ENCODE data around the gene BMP6.
"Not testable (repeated sequence)": the region's sequence is repeated elsewhere in the genome, so short reads cannot be mapped to it uniquely, and the experiment has no call there.

Gene BMP6

GRCh38 chr6:7892367-7892766 is 166.5 kb downstream of the BMP6 start:
- H3K9me3 Mint-ChIP-seq; ATAC-seq (replicated peaks; ENCODE audit: extremely low read depth, poor library complexity, severe bottlenecking); H3K27ac Mint-ChIP-seq (ENCODE audit: low read depth); H3K4me1 Mint-ChIP-seq; H3K4me3 Mint-ChIP-seq; H3K36me3 Mint-ChIP-seq (ENCODE audit: insufficient read depth); DNase-seq (ENCODE audit: low spot score in 2 of 2); H3K27me3 Mint-ChIP-seq: not testable (repeated sequence)

- no peak for ATAC-seq (replicated peaks; ENCODE audit: extremely low read depth, poor library complexity, severe bottlenecking)
- Mint-ChIP-seq H3K36me3 (ENCODE audit: insufficient read depth) (peaks cover 11% of the 10 kb centered on the region), H3K9me3 (no peaks in the 10 kb centered on the region), H3K27ac (ENCODE audit: low read depth) (no peak overlapping the region), H3K27me3 (no peaks in the 10 kb centered on the region), H3K4me3 (no peak overlapping the region), H3K4me1 (no peaks in the 10 kb centered on the region)
- no peak for DNase-seq (ENCODE audit: low spot score in 2 of 2)
Observed at GRCh38 chr6:7893342-7893741, 167.4 kb downstream of the BMP6 start.

DNA sequence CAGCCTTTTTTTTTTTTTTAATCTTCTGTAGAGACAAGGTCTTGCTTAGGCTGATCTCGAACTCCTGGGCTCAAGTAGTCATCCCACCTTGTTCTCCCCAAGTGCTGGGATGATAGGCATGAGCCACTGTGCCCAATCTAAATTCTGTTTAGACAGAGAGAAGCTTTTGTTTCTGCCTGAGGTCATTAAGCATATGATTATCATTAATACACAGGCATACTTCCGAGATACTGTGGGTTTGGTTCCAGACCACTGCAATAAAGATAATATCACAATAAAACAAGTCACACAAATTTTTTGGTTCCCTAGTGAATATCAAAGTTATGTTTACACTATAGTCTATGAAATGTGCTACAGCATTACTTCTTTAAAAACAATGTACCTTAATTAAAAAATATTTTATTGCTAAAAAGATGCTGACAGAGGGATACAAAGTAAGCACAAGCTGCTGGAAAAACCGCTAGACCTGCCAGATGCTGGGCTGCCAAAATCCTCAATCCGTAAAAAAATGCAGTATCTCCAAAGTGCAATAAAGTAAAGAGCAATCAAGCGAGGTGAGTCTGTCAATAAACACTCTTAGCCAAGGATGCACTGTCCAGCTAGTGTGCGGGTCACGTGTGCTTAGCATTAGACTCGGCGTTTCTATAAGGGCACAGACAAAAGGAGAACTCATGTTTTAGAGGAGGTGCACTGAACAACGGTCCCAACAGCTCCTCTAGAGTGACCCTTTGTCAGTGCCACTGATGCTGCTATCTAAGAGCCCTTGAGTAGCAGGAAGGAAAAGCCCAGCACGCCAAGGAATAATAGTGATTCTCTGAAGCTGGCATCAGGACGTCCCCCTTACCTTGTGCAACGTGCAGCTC is 168.6 kb downstream of the BMP6 start:
- H3K4me3 Mint-ChIP-seq: no peak overlapping the region

GRCh38 chr6:7895125-7895423 is 169.2 kb downstream of the BMP6 start:
- peaks cover 13% of the 10 kb centered on the region for H3K36me3 Mint-ChIP-seq (ENCODE audit: insufficient read depth)
- H3K27me3 Mint-ChIP-seq: no peaks in the 10 kb centered on the region
- H3K9me3 Mint-ChIP-seq: no peaks in the 10 kb centered on the region

More for the DNA sequence above, 168.6 kb downstream of the BMP6 start:
- H3K4me1 Mint-ChIP-seq: no peaks in the 10 kb centered on the region
- no peaks in the 10 kb centered on the region for H3K9me3 Mint-ChIP-seq
- DNase-seq (ENCODE audit: low spot score in 2 of 2) (no peak), ATAC-seq (replicated peaks; ENCODE audit: extremely low read depth, poor library complexity, severe bottlenecking) (no peak)
- H3K27me3 Mint-ChIP-seq: no peaks in the 10 kb centered on the region
- H3K27ac Mint-ChIP-seq (ENCODE audit: low read depth): no peak overlapping the region
- peaks cover 13% of the 10 kb centered on the region for H3K36me3 Mint-ChIP-seq (ENCODE audit: insufficient read depth)

GRCh38 chr6:7896465-7896987 is 170.6 kb downstream of the BMP6 start:
- Mint-ChIP-seq H3K27ac (ENCODE audit: low read depth) (no peak overlapping the region), H3K4me1 (no peaks in the 10 kb centered on the region), H3K4me3 (no peak overlapping the region), H3K27me3 (no peaks in the 10 kb centered on the region), H3K9me3 (no peaks in the 10 kb centered on the region), H3K36me3 (ENCODE audit: insufficient read depth) (peaks cover 11% of the 10 kb centered on the region)
- DNase-seq (ENCODE audit: low spot score in 2 of 2): no peak
- no peak for ATAC-seq (replicated peaks; ENCODE audit: extremely low read depth, poor library complexity, severe bottlenecking)

More at GRCh38 chr6:7895125-7895423, 169.2 kb downstream of the BMP6 start:
- Mint-ChIP-seq H3K4me3 (no peak overlapping the region), H3K4me1 (no peaks in the 10 kb centered on the region), H3K27ac (ENCODE audit: low read depth) (no peak overlapping the region)
- ATAC-seq (replicated peaks; ENCODE audit: extremely low read depth, poor library complexity, severe bottlenecking): no peak
- no peak for DNase-seq (ENCODE audit: low spot score in 2 of 2)

- no peak overlapping the region for H3K27ac Mint-ChIP-seq (ENCODE audit: low read depth)
- H3K36me3 Mint-ChIP-seq (ENCODE audit: insufficient read depth): peaks cover 11% of the 10 kb centered on the region
- ATAC-seq (replicated peaks; ENCODE audit: extremely low read depth, poor library complexity, severe bottlenecking): no peak
Observed at GRCh38 chr6:7897461-7898192, 171.7 kb downstream of the BMP6 start.

GRCh38 chr6:7898193-7898586 is 172.3 kb downstream of the BMP6 start:
- not testable (repeated sequence) for DNase-seq (ENCODE audit: low spot score in 2 of 2); H3K27me3 Mint-ChIP-seq

More at GRCh38 chr6:7897461-7898192, 171.7 kb downstream of the BMP6 start:
- Mint-ChIP-seq H3K9me3 (no peaks in the 10 kb centered on the region), H3K27me3 (no peaks in the 10 kb centered on the region), H3K4me3 (no peak overlapping the region), H3K4me1 (no peaks in the 10 kb centered on the region)
- no peak for DNase-seq (ENCODE audit: low spot score in 2 of 2)

DNA sequence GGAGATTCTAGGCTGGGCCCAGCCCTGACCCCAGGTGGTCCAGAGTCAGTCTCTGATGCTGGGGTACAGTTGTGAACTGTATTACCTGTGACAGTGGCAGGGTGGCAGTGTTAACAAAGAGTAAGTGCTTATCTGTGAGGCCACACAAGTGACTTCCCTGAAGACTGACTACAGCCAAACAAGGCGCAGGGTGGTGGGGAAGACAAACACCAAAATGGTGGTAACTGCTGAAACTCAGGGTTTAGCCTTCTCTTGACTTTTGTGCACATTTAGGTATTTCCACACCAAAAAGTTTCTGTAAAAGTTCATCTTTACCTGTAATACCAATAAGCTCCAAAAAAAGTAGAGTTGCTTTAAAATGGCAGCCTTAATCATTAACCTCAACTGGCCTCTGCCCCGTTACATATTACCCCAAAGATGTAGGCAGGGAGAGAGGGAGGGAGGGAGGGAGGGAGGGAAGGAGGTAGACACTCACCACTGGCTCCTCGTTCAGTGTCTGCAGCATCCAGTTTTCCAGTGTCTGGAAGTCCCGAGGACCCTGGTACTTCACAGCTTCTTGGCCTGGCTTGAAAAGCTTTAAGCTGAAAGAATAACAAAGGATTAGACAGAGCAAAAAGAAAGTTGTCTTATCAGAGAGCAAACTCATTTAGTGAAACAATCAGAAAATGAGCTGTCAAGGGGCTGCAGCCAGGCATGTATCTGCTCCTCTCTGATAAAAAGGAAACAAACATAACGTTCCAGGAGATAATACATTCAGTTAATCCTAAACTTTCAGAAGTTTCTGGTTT is 173.4 kb downstream of the BMP6 start:
- Mint-ChIP-seq H3K27me3 (no peaks in the 10 kb centered on the region), H3K9me3 (no peaks in the 10 kb centered on the region), H3K27ac (ENCODE audit: low read depth) (no peak overlapping the region), H3K36me3 (ENCODE audit: insufficient read depth) (peaks cover 14% of the 10 kb centered on the region), H3K4me1 (no peaks in the 10 kb centered on the region), H3K4me3 (no peak overlapping the region)
- no peak for DNase-seq (ENCODE audit: low spot score in 2 of 2)
- ATAC-seq (replicated peaks; ENCODE audit: extremely low read depth, poor library complexity, severe bottlenecking): no peak

More at GRCh38 chr6:7898193-7898586, 172.3 kb downstream of the BMP6 start:
- not testable (repeated sequence) for H3K27ac Mint-ChIP-seq (ENCODE audit: low read depth); H3K9me3 Mint-ChIP-seq; ATAC-seq (replicated peaks; ENCODE audit: extremely low read depth, poor library complexity, severe bottlenecking); H3K4me1 Mint-ChIP-seq; H3K4me3 Mint-ChIP-seq
- H3K36me3 Mint-ChIP-seq (ENCODE audit: insufficient read depth): peaks cover 13% of the 10 kb centered on the region

GRCh38 chr6:7899889-7900213 is 174.0 kb downstream of the BMP6 start:
- no peak overlapping the region for H3K27ac Mint-ChIP-seq (ENCODE audit: low read depth)
- ATAC-seq (replicated peaks; ENCODE audit: extremely low read depth, poor library complexity, severe bottlenecking) (no peak), DNase-seq (ENCODE audit: low spot score in 2 of 2) (no peak)
- peaks cover 4% of the 10 kb centered on the region for H3K4me1 Mint-ChIP-seq
- H3K4me3 Mint-ChIP-seq: no peak overlapping the region
- H3K27me3 Mint-ChIP-seq: no peaks in the 10 kb centered on the region
- peaks cover 17% of the 10 kb centered on the region for H3K36me3 Mint-ChIP-seq (ENCODE audit: insufficient read depth)
- no peaks in the 10 kb centered on the region for H3K9me3 Mint-ChIP-seq

- no peak for DNase-seq (ENCODE audit: low spot score in 2 of 2)
- no peak for ATAC-seq (replicated peaks; ENCODE audit: extremely low read depth, poor library complexity, severe bottlenecking)
- Mint-ChIP-seq H3K4me1 (peaks cover 9% of the 10 kb centered on the region), H3K27me3 (no peaks in the 10 kb centered on the region), H3K4me3 (no peak overlapping the region), H3K27ac (ENCODE audit: low read depth) (no peak overlapping the region), H3K36me3 (ENCODE audit: insufficient read depth) (peaks cover 17% of the 10 kb centered on the region), H3K9me3 (no peaks in the 10 kb centered on the region)
Observed at GRCh38 chr6:7900621-7901020, 174.7 kb downstream of the BMP6 start.

DNA sequence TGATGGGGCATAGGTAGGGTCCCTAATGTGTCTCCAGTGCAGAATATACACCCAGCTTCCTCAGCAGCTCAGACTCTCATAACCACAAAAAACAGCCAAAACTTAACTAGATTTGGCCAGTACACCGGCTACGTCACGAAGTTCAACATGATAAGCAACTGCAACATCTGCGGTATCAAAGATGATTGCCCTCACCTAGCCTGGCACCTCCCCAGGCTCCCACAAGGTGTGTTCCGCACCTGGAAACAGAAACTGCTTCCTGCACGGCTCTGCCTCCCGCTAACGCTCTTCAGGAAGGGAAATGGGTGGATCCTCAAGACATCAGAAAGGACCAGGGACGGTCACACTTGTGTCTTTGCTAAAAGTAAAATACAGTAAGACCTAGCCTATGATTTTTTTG is 175.2 kb downstream of the BMP6 start:
- H3K27ac Mint-ChIP-seq (ENCODE audit: low read depth): no peak overlapping the region
- ATAC-seq (replicated peaks; ENCODE audit: extremely low read depth, poor library complexity, severe bottlenecking): no peak

GRCh38 chr6:7901780-7902179 is 175.9 kb downstream of the BMP6 start:
- H3K36me3 Mint-ChIP-seq (ENCODE audit: insufficient read depth): peaks cover 15% of the 10 kb centered on the region

More for the DNA sequence above, 175.2 kb downstream of the BMP6 start:
- no peak overlapping the region for H3K4me3 Mint-ChIP-seq
- H3K27me3 Mint-ChIP-seq: no peaks in the 10 kb centered on the region
- peaks cover 17% of the 10 kb centered on the region for H3K36me3 Mint-ChIP-seq (ENCODE audit: insufficient read depth)
- DNase-seq (ENCODE audit: low spot score in 2 of 2): no peak
- peaks cover 9% of the 10 kb centered on the region for H3K4me1 Mint-ChIP-seq
- no peaks in the 10 kb centered on the region for H3K9me3 Mint-ChIP-seq

More at GRCh38 chr6:7901780-7902179, 175.9 kb downstream of the BMP6 start:
- H3K4me1 Mint-ChIP-seq: peaks cover 9% of the 10 kb centered on the region
- H3K4me3 Mint-ChIP-seq: no peak overlapping the region
- H3K27me3 Mint-ChIP-seq: no peaks in the 10 kb centered on the region
- no peak overlapping the region for H3K27ac Mint-ChIP-seq (ENCODE audit: low read depth)
- H3K9me3 Mint-ChIP-seq: no peaks in the 10 kb centered on the region
- no peak for ATAC-seq (replicated peaks; ENCODE audit: extremely low read depth, poor library complexity, severe bottlenecking)
- no peak for DNase-seq (ENCODE audit: low spot score in 2 of 2)

Measured in central memory CD8-positive, alpha-beta T cell (primary cell).